ENCODE data around the gene FAXDC2.
"Not testable (repeated sequence)": the region's sequence is repeated elsewhere in the genome, so short reads cannot be mapped to it uniquely, and the experiment has no call there.

FAXDC2 gene

GRCh38 chr5:154861946-154862345 lies 11.5 kb upstream of the FAXDC2 start:
- no peak for DNase-seq (ENCODE audit: low spot score)

DNA sequence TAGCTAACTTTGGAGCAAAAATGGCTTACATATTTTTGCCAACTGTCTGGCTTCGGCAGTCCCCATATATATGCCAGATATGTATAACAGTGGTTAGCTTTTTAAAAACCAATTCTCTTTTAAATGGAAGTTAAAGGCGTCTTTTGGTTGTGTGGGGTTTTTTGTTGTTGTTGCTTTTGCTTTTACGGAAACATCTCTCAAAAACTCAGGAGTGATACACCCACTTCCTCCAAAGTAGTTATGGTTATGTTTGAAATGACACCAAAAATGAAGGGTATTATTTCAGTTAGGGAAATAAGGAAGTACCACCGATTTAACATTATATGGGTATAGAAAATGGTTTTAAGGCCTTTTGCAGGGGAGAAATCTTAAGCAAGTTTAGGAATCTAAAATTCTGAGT lies 10.4 kb upstream of the FAXDC2 start:
- DNase-seq (ENCODE audit: low spot score): no peak

DNA sequence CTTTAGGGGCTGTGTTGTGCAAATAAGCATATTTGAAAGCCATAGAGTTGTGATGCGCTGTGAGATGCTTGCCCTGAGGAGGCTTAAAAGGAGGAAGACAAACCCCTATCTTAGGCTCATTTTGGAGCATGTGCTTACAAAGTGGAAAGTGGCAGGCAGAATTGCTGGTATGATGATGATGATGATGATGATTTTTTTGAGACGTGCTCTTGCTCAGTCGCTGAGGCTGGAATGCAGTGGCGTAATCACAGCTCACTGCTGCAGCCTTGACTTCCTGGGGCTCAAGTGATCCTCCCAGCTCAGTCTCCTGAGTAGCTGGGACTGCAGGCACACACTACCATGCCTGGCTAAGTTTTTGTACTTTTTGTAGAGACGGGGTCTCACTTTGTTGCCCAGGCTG lies 9.7 kb upstream of the FAXDC2 start:
- no peak for DNase-seq (ENCODE audit: low spot score)

GRCh38 chr5:154858972-154859871 lies 8.8 kb upstream of the FAXDC2 start:
- DNase-seq (ENCODE audit: low spot score): peak; percentile 55

DNA sequence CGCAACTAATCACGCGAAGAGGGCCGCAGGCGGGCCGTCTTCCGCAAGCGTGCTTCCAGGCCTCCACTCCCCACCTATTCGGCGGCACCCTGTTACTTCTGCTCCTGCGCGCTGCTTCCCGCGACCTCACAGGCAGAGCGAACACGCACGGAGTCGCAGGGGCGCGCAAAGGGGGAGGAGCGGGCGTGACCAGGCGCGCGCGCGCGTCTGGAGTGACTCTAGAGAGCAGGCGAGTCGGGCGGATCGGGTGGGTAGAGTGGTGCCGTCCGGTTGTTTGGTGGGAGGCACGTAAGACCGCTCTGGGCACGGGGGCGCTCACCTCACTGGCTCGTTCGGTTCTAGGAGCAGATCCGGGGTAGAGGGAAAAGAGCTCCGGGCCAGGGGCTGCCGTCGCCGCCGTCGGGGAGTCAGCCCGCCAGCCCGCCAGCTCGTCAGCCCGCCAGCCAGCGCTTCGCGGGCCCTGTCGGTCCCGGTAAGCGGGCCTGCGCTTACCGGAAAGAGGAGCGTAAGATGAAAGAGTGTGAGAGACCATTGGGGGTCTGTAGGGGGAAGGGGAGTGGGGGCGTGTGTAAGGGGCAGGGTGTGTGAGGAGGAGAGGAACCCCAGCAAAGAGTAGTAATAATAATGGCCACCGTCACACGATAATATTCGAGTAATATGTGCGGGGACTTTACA lies 8.0 kb upstream of the FAXDC2 start, which contains the start of gene CNOT8:
Gene CNOT8, plus strand, starts transcription at position 331 of the 675 bp plus-strand sequence. CDS start 4,652 bp downstream, outside the sequence.
- DNase-seq (ENCODE audit: low spot score): peak; percentile 89

GRCh38 chr5:154857530-154858296 lies 7.3 kb upstream of the FAXDC2 start:
- peak; percentile 83 for DNase-seq (ENCODE audit: low spot score)

GRCh38 chr5:154851351-154851750 lies 948 bp upstream of the FAXDC2 start:
- DNase-seq (ENCODE audit: low spot score): no peak

- no peak for DNase-seq (ENCODE audit: low spot score)
Observed at GRCh38 chr5:154849791-154850201, 607 bp downstream of the FAXDC2 start.

GRCh38 chr5:154849264-154849785 lies 1.1 kb downstream of the FAXDC2 start:
- DNase-seq (ENCODE audit: low spot score): no peak

- DNase-seq (ENCODE audit: low spot score): no peak
Observed at GRCh38 chr5:154844809-154845208, 5.6 kb downstream of the FAXDC2 start.

- DNase-seq (ENCODE audit: low spot score): no peak
Observed at GRCh38 chr5:154842689-154843530, 7.5 kb downstream of the FAXDC2 start.

DNA sequence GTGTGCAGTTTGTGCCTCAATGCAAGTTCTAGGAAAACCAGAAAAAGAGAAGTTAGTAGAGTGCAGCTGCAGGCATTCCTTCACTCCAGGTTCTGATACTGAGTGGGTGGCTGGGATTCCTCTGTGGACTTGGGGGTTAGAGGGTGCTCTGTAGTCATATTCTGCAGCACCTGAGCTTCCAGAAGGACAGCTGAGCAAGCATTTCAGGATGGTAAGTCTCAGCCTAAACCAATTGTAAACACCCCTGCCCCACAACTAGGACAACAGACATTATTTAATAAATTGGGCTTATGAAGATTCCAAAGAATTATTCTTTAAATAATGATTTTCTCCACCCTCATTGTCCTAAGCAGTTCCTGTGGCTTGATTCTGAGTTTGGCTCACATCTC lies 9.1 kb downstream of the FAXDC2 start:
- DNase-seq (ENCODE audit: low spot score): no peak

DNA sequence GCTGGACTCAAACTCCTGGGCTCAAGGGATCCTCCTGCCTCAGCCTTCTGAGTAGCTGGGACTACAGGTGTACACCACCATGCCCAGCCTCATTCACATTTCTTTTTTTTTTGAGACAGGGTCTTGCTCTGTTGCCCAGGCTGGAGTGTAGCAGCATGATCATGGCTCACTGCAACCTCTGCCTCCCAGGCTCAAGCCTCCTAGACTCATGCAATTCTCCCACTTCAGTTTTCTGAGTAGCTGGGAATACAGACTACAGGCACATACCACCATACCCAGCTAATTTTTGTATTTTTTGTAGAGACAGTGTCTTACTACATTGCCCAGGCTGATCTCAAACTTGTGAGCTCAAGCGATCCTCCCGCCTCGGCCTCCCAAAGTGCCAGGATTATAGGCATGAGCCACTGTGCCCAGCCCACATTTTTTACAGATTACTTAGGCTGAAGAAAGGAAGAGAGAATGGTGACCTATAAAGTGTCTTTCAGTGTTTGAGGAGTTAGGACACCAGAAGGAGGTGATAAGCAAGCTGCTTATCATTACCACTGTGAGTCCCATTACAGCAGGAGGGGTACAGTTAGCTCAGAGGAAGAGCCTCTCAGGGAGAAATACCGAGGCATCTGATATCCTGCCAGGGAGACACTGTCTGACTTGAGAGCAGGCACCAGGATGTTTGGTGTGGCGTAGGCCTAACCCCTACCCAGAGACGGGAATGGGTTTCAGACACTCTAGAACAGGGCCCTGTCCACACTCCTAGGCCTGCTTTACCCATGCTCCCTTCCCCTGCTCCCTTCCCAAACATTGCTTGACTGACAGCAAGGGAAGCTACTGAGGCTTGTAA lies 9.7 kb downstream of the FAXDC2 start:
- no peak for DNase-seq (ENCODE audit: low spot score)

DNA sequence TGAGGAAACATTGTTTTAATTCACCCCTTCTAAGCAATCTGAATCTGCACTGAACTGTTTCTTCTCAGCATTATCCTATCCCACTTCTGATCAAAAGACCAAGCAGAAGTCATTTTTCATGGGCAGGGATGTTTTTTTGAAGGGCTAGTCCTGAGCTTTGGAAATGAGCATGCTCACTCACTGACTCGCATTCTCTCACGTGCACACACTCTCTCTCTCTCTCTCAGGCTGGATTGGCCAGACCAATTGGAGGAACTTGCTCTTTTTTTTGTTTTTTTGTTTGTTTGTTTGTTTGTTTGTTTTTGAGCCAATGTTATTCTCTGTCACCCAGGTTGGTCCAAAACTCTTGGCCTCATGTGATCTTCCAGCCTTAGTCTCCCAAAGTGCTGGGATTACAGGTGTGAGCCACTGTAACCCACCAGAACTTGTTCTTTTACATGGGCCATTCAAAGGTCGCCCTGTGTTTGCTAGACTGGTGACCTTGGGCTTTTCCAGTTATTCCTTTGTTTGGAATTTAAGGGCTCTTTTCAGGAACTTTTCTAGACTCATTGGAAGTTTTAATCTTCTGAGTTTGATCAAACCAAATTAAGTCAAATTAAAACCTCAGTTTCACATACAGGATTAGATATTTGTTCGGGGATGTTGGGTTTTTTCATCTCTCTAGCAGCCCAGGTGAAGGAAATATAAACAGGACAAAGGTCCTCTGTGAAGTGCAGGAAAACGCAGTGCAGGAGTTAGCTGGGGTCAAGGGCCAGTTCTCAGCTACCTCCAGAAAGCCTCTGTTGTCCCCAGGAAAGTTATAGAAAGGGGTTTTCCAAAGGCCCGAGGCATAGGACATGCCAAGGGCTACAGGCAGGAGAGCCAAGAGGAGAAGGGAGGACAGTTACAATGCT lies 13.1 kb downstream of the FAXDC2 start:
- no peak for DNase-seq (ENCODE audit: low spot score)

- DNase-seq (ENCODE audit: low spot score): no peak
Observed at GRCh38 chr5:154836225-154836624, 14.2 kb downstream of the FAXDC2 start.

- not testable (repeated sequence) for DNase-seq (ENCODE audit: low spot score)
Observed at GRCh38 chr5:154835701-154836052, 14.7 kb downstream of the FAXDC2 start.

- DNase-seq (ENCODE audit: low spot score): no peak
Observed at GRCh38 chr5:154834053-154834452, 16.4 kb downstream of the FAXDC2 start.

GRCh38 chr5:154832804-154833203 lies 17.6 kb downstream of the FAXDC2 start:
- DNase-seq (ENCODE audit: low spot score): not testable (repeated sequence)

DNA sequence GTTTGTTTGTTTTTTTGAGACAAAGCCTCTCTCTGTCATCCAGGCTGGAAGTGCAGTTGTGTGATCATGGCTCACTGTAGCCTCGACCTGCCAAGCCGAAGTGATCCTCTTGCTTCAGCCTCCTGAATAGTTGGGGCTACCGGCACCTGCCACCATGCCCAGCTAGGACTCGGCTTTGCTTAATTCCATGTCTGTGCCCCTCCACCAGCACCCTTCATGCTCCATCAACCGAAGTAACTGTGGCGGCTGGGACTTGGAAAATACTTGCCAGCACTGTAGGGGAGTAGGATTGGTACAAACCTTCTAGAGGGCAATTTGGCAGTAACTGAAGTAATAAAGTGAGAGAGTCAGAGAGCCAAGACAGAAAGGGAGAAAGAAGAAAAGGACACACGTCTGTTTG lies 19.0 kb downstream of the FAXDC2 start:
- no peak for DNase-seq (ENCODE audit: low spot score)
